Measurements from ENCODE around the gene ZNF593.

Gene ZNF593

DNA sequence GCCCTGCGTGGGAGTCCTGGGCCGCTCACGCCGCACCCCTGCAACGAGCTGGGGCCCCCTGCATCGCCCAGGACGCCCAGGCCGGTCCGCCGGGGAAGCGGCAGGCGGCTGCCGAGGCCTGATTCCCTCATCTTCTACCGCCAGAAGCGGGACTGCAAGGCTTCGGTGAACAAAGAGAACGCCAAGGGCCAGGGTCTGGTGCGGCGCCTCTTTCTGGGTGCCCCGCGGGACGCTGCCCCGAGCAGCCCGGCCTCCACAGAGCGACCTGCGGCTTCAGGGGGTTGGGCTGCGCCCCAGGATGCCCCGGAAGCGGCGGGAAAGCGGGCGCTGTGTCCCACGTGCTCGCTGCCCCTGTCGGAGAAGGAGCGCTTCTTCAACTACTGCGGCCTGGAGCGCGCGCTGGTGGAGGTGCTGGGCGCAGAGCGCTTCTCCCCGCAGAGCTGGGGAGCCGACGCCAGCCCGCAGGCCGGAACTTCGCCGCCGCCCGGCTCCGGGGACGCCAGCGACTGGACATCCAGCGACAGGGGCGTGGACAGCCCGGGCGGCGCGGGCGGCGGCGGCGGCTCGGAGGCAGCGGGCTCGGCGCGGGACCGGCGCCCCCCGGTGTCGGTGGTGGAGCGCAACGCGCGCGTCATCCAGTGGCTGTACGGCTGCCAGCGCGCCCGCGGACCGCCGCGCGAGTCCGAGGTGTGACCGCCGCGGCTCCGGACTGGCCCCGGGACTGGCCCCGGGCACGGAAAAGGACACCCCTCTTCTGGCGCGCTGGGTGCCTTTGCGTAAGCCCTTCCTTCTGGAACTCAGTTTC lies 8.1 kb upstream of the ZNF593 start:
- TF ChIP-seq, protein P1, sequence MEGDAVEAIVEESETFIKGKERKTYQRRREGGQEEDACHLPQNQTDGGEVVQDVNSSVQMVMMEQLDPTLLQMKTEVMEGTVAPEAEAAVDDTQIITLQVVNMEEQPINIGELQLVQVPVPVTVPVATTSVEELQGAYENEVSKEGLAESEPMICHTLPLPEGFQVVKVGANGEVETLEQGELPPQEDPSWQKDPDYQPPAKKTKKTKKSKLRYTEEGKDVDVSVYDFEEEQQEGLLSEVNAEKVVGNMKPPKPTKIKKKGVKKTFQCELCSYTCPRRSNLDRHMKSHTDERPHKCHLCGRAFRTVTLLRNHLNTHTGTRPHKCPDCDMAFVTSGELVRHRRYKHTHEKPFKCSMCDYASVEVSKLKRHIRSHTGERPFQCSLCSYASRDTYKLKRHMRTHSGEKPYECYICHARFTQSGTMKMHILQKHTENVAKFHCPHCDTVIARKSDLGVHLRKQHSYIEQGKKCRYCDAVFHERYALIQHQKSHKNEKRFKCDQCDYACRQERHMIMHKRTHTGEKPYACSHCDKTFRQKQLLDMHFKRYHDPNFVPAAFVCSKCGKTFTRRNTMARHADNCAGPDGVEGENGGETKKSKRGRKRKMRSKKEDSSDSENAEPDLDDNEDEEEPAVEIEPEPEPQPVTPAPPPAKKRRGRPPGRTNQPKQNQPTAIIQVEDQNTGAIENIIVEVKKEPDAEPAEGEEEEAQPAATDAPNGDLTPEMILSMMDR (IDR thresholded peaks at IDR 0.05; ENCODE audit: extremely low read depth, missing control alignments): no peak
- DNase-seq (ENCODE audit: low spot score): peak; percentile 76

DNA sequence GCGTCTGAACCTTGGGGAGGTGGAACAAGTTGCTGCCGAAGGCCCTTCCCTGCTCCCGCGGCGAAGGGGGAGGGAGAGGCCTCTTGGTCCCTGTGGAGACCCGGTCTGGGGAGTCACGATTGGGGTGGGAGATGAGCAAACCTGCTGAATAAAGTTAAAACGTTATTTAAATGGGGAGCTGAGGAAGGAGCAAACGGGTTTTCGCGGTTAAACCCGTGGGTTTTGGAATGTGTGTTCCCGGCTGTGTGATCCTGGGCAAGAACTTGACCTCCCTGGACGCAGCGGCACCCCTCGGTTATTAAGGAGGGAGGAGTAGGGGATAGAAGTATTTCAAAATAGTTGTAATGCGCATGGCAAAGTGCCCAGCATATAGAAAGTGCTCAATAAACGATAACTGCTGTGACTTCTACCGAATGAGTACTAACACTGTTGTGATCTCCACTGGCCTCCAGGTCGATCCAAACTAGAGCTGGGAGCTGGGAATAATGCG lies 7.4 kb upstream of the ZNF593 start:
- peak; percentile 31 for DNase-seq (ENCODE audit: low spot score)
- TF ChIP-seq, protein P1 (IDR thresholded peaks at IDR 0.05; ENCODE audit: extremely low read depth, missing control alignments): no peak

DNA sequence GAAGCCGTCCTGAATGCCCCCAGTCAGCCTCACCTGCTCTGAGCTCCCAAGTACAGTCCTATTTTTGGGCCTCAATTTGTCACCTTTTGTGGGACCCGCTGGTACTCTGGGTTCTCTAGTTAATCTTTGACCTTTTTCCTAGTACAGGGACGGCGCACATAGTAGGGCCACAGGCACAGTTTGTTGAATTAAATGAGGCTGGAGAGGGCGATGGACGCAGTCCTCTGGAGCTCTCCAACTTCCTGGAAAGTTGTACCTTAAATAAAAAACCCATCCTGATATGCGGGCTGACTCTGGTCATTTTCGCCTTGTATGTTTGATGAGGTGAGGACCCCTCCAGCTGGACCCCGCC lies 6.0 kb upstream of the ZNF593 start:
- TF ChIP-seq, protein P1 (IDR thresholded peaks at IDR 0.05; ENCODE audit: extremely low read depth, missing control alignments): no peak
- peak; percentile 15 for DNase-seq (ENCODE audit: low spot score)

DNA sequence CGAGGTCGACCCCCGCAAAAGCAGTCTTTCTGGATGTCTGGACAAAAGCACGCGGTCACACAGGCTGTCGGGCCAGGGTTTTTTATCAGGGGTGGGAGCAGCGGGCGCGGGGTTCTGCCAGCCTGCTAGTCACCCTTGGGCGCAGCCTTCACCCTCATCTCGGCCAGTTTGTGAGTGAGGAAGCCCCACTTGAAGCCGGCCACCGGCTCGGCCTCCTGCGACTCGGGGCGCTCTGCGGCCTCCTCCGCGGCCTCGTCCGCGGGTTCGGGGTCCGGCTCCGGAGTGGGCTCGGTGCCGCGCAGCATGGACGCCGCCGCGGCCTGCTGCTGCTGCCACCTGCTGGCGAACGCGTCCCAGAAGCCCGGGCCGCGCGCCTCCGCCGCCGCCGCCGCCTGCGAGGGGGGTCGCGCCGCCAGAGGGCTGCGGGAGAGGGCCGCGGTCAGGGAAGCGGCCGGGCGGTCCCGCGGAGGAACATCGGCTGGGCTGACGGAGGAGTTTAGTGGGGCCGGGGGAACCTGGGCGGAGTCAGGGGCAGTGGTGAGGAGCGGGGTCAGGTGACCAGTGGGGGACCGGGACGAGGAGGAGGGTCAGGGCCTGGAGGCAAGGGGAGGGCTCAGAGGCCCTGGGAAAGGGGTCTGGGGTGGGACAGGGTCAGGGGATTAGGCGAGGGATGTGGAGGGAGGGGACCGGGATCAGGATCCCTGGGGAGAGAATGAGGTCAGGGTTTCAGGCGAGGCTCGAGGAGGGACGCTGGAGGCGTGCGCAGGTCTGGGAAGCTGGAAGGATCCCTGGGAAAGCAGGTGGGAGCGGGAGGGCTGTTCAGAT lies 5.5 kb upstream of the ZNF593 start:
- DNase-seq (ENCODE audit: low spot score): peak; percentile 88
- TF ChIP-seq, protein P1 (IDR thresholded peaks at IDR 0.05; ENCODE audit: extremely low read depth, missing control alignments): peak; percentile 75

- peak; percentile 37 for DNase-seq (ENCODE audit: low spot score)
- TF ChIP-seq, protein P1 (IDR thresholded peaks at IDR 0.05; ENCODE audit: extremely low read depth, missing control alignments): no peak
Observed at GRCh38 chr1:26164861-26165842, 4.6 kb upstream of the ZNF593 start.

- no peak for DNase-seq (ENCODE audit: low spot score)
- TF ChIP-seq, protein P1 (IDR thresholded peaks at IDR 0.05; ENCODE audit: extremely low read depth, missing control alignments): no peak
Observed at GRCh38 chr1:26166719-26167281, 2.9 kb upstream of the ZNF593 start.

Measured in GM20000 (cell line).